CD4-positive, alpha-beta T cell treated with Interleukin-15 for 1 hour (primary cell): ENCODE data around the gene SPEF2.
A peak's percentile ranks its signal among the peaks of the same experiment; 100 is the strongest.

Source experiments
- DNase-seq: peaks from one replicate; pipeline ENCODE4 v3.0.0-alpha.2; 2020

SPEF2 gene, protein sequence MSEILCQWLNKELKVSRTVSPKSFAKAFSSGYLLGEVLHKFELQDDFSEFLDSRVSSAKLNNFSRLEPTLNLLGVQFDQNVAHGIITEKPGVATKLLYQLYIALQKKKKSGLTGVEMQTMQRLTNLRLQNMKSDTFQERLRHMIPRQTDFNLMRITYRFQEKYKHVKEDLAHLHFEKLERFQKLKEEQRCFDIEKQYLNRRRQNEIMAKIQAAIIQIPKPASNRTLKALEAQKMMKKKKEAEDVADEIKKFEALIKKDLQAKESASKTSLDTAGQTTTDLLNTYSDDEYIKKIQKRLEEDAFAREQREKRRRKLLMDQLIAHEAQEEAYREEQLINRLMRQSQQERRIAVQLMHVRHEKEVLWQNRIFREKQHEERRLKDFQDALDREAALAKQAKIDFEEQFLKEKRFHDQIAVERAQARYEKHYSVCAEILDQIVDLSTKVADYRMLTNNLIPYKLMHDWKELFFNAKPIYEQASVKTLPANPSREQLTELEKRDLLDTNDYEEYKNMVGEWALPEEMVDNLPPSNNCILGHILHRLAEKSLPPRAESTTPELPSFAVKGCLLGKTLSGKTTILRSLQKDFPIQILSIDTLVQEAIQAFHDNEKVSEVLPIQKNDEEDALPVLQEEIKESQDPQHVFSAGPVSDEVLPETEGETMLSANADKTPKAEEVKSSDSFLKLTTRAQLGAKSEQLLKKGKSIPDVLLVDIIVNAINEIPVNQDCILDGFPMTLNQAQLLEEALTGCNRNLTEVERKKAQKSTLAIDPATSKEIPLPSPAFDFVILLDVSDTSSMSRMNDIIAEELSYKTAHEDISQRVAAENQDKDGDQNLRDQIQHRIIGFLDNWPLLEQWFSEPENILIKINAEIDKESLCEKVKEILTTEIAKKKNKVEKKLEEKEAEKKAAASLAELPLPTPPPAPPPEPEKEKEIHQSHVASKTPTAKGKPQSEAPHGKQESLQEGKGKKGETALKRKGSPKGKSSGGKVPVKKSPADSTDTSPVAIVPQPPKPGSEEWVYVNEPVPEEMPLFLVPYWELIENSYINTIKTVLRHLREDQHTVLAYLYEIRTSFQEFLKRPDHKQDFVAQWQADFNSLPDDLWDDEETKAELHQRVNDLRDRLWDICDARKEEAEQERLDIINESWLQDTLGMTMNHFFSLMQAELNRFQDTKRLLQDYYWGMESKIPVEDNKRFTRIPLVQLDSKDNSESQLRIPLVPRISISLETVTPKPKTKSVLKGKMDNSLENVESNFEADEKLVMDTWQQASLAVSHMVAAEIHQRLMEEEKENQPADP (N-terminal part only)

GRCh38 chr5:35617435-35618303, at the start of gene SPEF2:
SPEF2 (plus strand) TSS chr5:35617863; CDS start chr5:35617998, 135 bp downstream.
- peak; percentile 76 for DNase-seq

- DNase-seq: no peak
Measured at GRCh38 chr5:35575578-35575977, 42.1 kb upstream of the SPEF2 start.

GRCh38 chr5:35587419-35587818, 30.2 kb upstream of the SPEF2 start:
- no peak for DNase-seq

GRCh38 chr5:35593338-35593737, 24.3 kb upstream of the SPEF2 start:
- no peak for DNase-seq

- DNase-seq: no peak
Measured at GRCh38 chr5:35598707-35599370, 18.8 kb upstream of the SPEF2 start.

GRCh38 chr5:35600591-35600990, 17.1 kb upstream of the SPEF2 start:
- DNase-seq: no peak

DNA sequence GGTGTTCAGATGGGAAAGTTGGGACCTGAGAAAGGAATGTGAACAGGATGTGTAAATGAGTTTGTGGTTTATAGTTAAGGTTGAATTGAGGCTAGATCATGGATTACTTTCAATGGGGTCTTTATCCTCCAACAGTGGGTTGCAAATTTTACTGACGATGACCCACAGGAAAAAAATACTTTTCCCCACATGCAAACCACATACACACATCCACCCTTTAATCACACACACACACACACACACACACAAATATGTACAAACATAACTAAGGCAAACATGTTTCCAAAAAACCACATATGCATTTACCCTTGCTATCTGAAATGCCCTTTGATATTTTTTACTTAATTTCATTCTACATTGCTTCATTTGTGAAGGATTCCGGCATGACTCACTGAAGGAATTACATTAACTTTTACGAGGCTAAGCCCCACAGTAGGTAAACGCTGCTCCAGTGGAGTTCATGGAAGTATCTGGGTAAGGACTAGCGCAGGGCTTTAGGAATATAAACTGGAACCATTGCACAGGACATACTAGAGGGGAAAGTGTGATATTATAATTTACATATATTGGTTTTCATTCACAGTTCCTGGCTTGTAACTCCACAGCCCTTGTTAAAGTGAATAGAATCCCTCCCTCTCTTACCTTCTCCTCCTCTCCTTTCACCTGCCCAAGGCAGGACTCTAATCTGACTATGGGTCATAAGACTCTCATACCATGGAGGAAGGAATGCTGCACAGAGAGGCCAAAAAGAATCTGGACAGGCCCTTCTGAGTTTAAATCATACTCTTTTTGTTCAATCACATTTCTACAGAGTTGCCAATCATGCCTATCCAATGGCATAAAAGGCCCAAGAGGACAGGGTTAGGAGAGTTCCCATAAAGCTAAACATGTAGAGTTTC, 8.5 kb upstream of the SPEF2 start:
- no peak for DNase-seq

- no peak for DNase-seq
Measured at GRCh38 chr5:35617060-35617434, 616 bp upstream of the SPEF2 start.

DNA sequence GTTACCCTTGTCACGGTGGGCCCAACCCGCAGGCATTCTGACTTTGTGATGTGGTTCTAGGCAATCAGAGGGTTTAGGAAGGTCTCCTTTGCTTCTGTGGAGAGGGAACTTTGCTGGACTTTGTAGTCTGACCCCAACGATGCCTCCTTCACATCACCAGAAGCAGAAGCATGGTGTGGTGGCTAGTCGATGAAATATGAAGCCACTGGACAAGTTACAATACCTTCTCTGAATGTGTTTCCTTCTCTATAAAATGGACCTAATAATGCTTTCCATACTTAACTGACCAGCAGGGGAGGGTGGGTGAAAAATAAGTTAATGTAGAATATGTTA, 607 bp downstream of the SPEF2 start:
- DNase-seq: no peak

GRCh38 chr5:35618781-35619180, 1.1 kb downstream of the SPEF2 start:
- DNase-seq: no peak

GRCh38 chr5:35622974-35623373, 5.3 kb downstream of the SPEF2 start:
- DNase-seq: no peak

DNA sequence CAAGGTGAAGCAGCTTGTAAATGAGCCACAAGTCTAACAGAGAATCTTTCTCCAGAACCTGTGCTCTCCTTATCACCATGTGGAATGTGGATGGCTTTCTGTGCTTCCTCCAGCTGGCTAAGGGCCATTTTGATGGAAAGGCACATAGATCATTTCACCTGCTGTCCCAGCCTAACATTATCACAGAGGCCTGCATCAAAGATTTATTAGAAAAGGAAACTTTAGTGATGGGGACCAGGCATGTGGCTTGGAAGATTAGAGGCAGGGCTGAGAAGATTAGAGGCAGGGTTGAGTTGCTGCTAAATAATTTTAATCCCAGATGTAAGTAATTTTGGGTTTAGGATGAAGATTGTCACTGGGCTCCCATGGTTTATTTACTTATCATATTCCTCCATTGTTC, 6.3 kb downstream of the SPEF2 start:
- no peak for DNase-seq

DNA sequence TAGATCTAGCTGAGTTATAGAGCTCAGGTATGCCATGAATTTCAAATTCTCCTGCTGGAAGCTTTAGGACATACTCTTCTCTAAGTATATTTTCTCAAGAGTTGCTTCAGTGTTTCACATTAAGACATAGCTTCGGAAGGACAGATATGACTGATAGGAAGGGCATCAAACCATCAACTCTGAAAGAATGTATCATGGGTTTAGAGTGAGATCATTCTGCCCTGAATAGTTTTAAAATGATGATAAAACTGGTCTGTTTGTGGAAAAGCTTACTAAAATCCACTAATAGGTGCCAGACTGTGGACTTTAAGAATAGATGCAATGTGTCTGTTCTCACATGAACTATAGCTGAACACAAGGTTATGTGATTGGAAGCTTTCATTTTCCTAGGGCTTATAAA, 8.4 kb downstream of the SPEF2 start:
- DNase-seq: no peak

DNA sequence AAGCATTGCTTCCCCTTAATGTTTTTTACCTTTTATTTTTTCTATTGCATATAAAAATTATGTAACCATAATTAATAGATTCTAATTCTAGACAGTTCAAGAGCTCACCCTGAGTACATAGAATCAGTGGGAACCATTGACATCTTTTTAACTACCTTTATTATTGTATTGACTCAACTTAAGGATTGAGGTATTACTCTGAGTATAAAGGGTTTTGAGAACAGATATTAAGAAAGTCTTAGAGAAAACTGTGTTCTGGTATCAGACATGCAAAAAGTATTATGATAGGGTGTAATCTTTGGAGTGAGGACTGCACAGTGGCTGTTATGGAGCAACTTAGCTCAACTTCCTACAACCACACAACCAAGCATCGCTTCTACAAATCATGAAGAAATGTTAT, 8.9 kb downstream of the SPEF2 start:
- no peak for DNase-seq

GRCh38 chr5:35634326-35634725, 16.7 kb downstream of the SPEF2 start:
- no peak for DNase-seq

GRCh38 chr5:35640623-35641022, 23.0 kb downstream of the SPEF2 start:
- no peak for DNase-seq

- no peak for DNase-seq
Measured at GRCh38 chr5:35644543-35644942, 26.9 kb downstream of the SPEF2 start.

DNA sequence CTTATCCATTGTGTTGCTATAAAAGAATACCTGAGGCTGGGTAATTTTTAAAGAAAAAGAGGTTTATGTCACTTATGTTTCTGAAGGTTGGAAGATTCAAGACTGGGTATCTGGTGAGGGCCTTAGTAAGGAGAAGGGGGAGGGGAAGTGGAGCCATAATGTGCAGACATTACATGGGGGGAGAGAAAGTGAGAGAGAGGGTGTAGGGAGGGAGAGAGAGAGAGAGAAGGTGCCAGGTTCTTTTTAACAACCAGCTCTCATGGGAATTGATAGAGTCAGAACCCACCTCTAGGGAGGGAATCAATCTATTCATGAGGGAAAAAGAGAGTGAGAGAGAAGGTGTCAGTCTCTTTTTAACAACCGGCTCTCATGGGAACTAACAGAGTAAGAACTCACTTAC, 29.5 kb downstream of the SPEF2 start:
- no peak for DNase-seq

DNA sequence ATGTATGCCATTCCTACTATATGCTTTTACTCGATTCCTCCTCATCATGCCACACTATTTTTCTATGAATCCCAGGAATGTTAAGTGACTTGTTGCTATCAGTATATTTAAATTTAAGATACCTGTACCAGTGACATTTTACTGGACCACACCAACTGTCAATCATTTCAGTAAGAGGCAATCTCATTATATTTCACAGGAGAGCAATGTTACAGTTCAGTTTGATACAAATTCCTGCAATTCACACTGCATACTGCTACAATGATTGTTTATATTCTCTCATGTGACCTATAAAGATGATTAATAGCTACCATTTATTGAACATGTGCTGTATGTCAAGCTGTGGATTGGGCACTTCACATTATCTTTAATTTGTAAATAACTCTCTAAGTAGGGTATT, 30.0 kb downstream of the SPEF2 start:
- DNase-seq: no peak

GRCh38 chr5:35651002-35651756, 33.5 kb downstream of the SPEF2 start:
- peak; percentile 43 for DNase-seq
